Right lobe of liver (tissue), 6 donors: ENCODE results near the gene PLK5. TPM values are rescaled to one million over a fixed set of nuclear protein-coding genes. Genes with fewer than 3 reads are reported as not detected.

Experiments used
- ATAC-seq, 4 donors: fragments of 200-7000 bp; cut with Tn5 transposase; one replicate each; pipeline ENCODE4 v1.9.1; 2020; ENCODE audit warnings: mild to moderate bottlenecking in 4 of 4, moderate library complexity in 4 of 4
- DNase-seq, 3 donors: peaks; one replicate each; pipeline ENCODE4 v3.0.0-alpha.2; 2020
- H3K27ac ChIP-seq, 3 donors: fragments of 200-600 bp; one replicate each; pipeline ENCODE4 v1.8.0; 2022
- H3K27me3 ChIP-seq, 2 donors: fragments of 200-600 bp; one replicate each; pipeline ENCODE4 v1.8.0; 2022
- H3K36me3 ChIP-seq, 4 donors: fragments of 200-600 bp; sonication (generic) in 1 of 4; one replicate each; pipeline versions ENCODE4 v1.5.1 to v1.8.0; 2017 to 2022; ENCODE audit warnings: control low read depth in 1 of 4
- H3K4me1 ChIP-seq, 4 donors: fragments of 200-600 bp; sonication (generic) in 1 of 4; one replicate each; pipeline versions ENCODE4 v1.5.1 to v1.8.0; 2017 to 2022; ENCODE audit warnings: control low read depth in 1 of 4
- H3K4me3 ChIP-seq, 3 donors: fragments of 200-600 bp; one replicate each; pipeline ENCODE4 v1.8.0; 2022
- H3K9me3 ChIP-seq, 4 donors: fragments of 200-600 bp; sonication (generic) in 1 of 4; one replicate each; pipeline versions ENCODE4 v1.5.1 to v1.8.0; 2017 to 2022; ENCODE audit warnings: control low read depth in 1 of 4
- POLR2A ChIP-seq: fragments of 450-650 bp; IDR thresholded peaks from one replicate; pipeline ENCODE4 v1.6.1; 2017; ENCODE audit warnings: antibody characterized with exemption, mild to moderate bottlenecking
- WGBS: methylation state at CpG from one replicate; pipeline ENCODE4 v1.1.6; 2018; ENCODE audit warnings: low coverage, low lambda C conversion rate; ENCODE audit not compliant: insufficient coverage; ENCODE audit errors: missing lambda C conversion rate; 5-methylcytosine and 5-hydroxymethylcytosine counted together
- intact Hi-C, 2 donors: fragments of 100-400 bp; cut with DNase I; formaldehyde crosslinking; loops; one replicate each; pipeline versions ENCODE4 v1.11.2 to v1.14.1; 2022
- total RNA-seq, 6 experiments: library from RNA; depleted of rRNA in 2 of 6; stranded (reverse); fragments of >200 nt in 2 of 6; fragmentation: NEBNext Ultra II Directional in 3 of 6; extraction: Animal tissue kit (Norgen Biotek cat#: 25700) in 3 of 6; gene quantifications; one replicate each; pipeline versions ENCODE4 v1.1.0 to v1.2.4, GENCODE V29; 2016 to 2023
- TF ChIP-seq, protein P1 (sequence below), 4 donors: fragments of 200-600 bp in 3 of 4; fragments of 450-650 bp in 1 of 4; IDR thresholded peaks; one replicate each; pipeline versions ENCODE4 v1.5.1 to v1.8.0; 2016 to 2022; ENCODE audit warnings: antibody characterized with exemption in 4 of 4, mild to moderate bottlenecking in 2 of 4
- donor health status: DM: no; HTN: yes; CAD: no.
- donor health status: DM: no; HTN: no; CAD: no.
- donor health status: DM: no; HTN: no; CAD: no.
- donor health status: DM: no; HTN: yes; CAD: no.
- donor health status: DM: no; HTN: yes; CAD: no.

PLK5 gene
- total RNA-seq, 6 experiments from 2014 or later: not detected

DNA sequence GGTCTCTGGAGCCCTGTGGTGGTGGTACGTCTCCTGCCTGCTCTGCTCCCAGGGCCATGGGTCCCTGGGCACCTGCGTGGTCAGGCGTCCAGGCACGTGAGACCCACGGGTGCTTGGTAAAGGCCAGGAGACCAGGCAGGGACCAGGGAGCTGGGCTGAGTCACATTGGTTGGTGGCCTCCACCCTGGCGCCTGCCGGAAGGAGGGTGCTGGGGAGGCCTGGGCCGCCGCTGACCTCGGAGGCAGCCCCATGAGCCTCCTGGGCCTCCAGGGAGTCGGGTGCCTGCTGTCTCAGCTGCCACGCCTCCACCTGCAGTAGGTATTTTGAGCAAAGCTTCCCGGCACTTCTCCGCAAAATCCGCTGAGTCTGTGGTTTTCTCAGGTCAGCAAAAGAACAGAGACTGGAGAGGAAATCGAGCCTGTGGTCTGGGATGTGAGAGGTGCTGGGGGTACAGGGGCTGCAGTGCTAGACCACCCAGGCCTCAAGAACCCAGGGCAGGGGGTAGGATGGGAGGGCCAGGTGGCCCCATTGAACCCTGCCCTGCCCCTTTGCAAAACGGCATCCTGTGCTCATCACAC lies 3.6 kb upstream of the PLK5 start:
- TF ChIP-seq POLR2A: no peak
- TF ChIP-seq, protein P1, sequence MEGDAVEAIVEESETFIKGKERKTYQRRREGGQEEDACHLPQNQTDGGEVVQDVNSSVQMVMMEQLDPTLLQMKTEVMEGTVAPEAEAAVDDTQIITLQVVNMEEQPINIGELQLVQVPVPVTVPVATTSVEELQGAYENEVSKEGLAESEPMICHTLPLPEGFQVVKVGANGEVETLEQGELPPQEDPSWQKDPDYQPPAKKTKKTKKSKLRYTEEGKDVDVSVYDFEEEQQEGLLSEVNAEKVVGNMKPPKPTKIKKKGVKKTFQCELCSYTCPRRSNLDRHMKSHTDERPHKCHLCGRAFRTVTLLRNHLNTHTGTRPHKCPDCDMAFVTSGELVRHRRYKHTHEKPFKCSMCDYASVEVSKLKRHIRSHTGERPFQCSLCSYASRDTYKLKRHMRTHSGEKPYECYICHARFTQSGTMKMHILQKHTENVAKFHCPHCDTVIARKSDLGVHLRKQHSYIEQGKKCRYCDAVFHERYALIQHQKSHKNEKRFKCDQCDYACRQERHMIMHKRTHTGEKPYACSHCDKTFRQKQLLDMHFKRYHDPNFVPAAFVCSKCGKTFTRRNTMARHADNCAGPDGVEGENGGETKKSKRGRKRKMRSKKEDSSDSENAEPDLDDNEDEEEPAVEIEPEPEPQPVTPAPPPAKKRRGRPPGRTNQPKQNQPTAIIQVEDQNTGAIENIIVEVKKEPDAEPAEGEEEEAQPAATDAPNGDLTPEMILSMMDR (IDR thresholded peaks at IDR 0.05): no peak
- DNase-seq: no peak
- Histone ChIP-seq H3K27ac (no peak overlapping the region), H3K4me1 (no peaks in the 10 kb centered on the region), H3K9me3 (no peaks in the 10 kb centered on the region), H3K4me3 (no peak overlapping the region), H3K27me3 (no peaks in the 10 kb centered on the region), H3K36me3 (no peaks in the 10 kb centered on the region)
- ATAC-seq: peak in 1 of 4 donors; percentile 7
- intact Hi-C loops: no loop called here
- 61% methylated on average over 3 of the region's 17 CpGs for WGBS

- no peak overlapping the region for H3K27ac ChIP-seq
- intact Hi-C loops: no loop called here
- H3K4me3 ChIP-seq: no peak overlapping the region
- no CpG with 5 or more reads among the region's 14 CpGs for WGBS
- H3K4me1 ChIP-seq: no peaks in the 10 kb centered on the region
- H3K9me3 ChIP-seq: no peaks in the 10 kb centered on the region
- TF ChIP-seq, protein P1 (IDR thresholded peaks at IDR 0.05): no peak
- TF ChIP-seq POLR2A: no peak
- no peaks in the 10 kb centered on the region for H3K36me3 ChIP-seq
- DNase-seq (no peak), ATAC-seq (no peak)
- H3K27me3 ChIP-seq: no peaks in the 10 kb centered on the region
These were observed 2.2 kb upstream of the PLK5 start for GRCh38 chr19:1521636-1522035.

GRCh38 chr19:1522061-1522460 lies 1.8 kb upstream of the PLK5 start:
- TF ChIP-seq POLR2A: no peak
- TF ChIP-seq, protein P1 (IDR thresholded peaks at IDR 0.05): no peak
- Histone ChIP-seq H3K4me1 (no peaks in the 10 kb centered on the region), H3K27me3 (no peaks in the 10 kb centered on the region), H3K9me3 (no peaks in the 10 kb centered on the region), H3K4me3 (no peak overlapping the region), H3K36me3 (no peaks in the 10 kb centered on the region), H3K27ac (no peak overlapping the region)
- DNase-seq: no peak
- ATAC-seq: no peak
- intact Hi-C loops: no loop called here
- WGBS: 65% methylated on average over 4 of the region's 10 CpGs

GRCh38 chr19:1522838-1523237 lies 1.0 kb upstream of the PLK5 start:
- DNase-seq: no peak
- Histone ChIP-seq H3K27me3 (no peaks in the 10 kb centered on the region), H3K36me3 (no peaks in the 10 kb centered on the region), H3K4me3 (no peak overlapping the region), H3K27ac (no peak overlapping the region), H3K9me3 (no peaks in the 10 kb centered on the region), H3K4me1 (no peaks in the 10 kb centered on the region)
- intact Hi-C loops: no loop called here
- TF ChIP-seq, protein P1 (IDR thresholded peaks at IDR 0.05): no peak
- TF ChIP-seq POLR2A: no peak
- 55% methylated on average over 6 of the region's 18 CpGs for WGBS
- no peak for ATAC-seq
